Measurements from ENCODE around the gene DUOXA1. TPM values are rescaled to one million over a fixed set of nuclear protein-coding genes. Genes with fewer than 3 reads are reported as not detected.
A peak's percentile ranks its signal among the peaks of the same experiment; 100 is the strongest.

DUOXA1 gene
- total and polyA plus RNA-seq, 9 of the 15 experiments (the other 6 are each of a cell fraction or from before 2014, with no cell fraction given) = 0.17 to 0.74 (median 0.24) TPM; not detected in 6

DNA sequence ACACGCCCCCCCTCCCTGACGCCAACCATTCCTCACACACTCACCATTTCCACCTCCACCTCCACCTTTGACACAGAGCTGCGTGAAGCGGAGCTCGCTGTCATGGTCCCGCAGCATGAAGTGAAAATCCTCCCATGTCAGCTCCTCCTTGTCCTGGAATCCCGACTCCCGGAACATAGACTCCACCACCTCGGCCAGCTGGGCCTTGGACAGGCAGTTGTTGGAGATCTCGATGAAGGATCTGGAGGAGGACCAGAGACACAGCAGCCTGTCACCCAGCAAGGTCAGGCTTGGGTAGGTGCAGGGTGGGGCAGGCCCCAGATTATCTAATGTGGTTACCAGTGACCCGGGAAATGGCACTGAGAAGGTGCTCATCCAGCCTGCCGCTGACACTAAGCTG, 27.9 kb downstream of the DUOXA1 start:
- FAIRE-seq (no peak), ATAC-seq (no peak), DNase-seq (ENCODE audit: extremely low read depth in 1 of 4, low spot score in 3 of 4) (no peak)
- Histone ChIP-seq H3K9me1 (ENCODE audit: control insufficient read depth, insufficient read depth, low read length) (no peaks in the 10 kb centered on the region), H3K36me3 (ENCODE audit: control insufficient read depth, insufficient read depth, low read length) (no peaks in the 10 kb centered on the region), H3K9me3 (replicated peaks; ENCODE audit: control insufficient read depth, insufficient read depth, low read depth, low read length) (no peaks in the 10 kb centered on the region), H3K79me2 (ENCODE audit: control insufficient read depth, insufficient read depth, low read length) (no peaks in the 10 kb centered on the region), H3K9ac (ENCODE audit: insufficient read depth in 1 of 2, low read depth in 2 of 2, low read length in 2 of 2) (0 out of 4 replicates have a peak overlapping the region, but pooled peaks of 1 of the 2 experiments have one; percentile 12), H3K4me1 (replicated peaks in 1 of 2; ENCODE audit: control insufficient read depth in 2 of 2, insufficient read depth in 2 of 2, low read length in 2 of 2) (no peaks in the 10 kb centered on the region; a peak in 2 of 5 replicates), H2AFZ (ENCODE audit: low read depth, low read length) (0 out of 2 replicates have a peak overlapping the region, but pooled peaks have one; percentile 14), H4K20me1 (replicated peaks; ENCODE audit: control insufficient read depth, insufficient read depth, low read length) (peaks cover 9% of the 10 kb centered on the region; the same call in 1 of the 2 replicates), H3K27ac (ENCODE audit: extremely low read depth, low read depth, low read length) (no peak overlapping the region), H3K4me3 (no peak overlapping the region), H3K27me3 (ENCODE audit: control insufficient read depth in 2 of 2, insufficient read depth in 2 of 2, low read length in 2 of 2) (peaks cover 9 to 25% of the 10 kb centered on the region in 2 experiments; a peak in 4 of 5 replicates), H3K4me2 (ENCODE audit: insufficient read depth, low read length) (no peak overlapping the region)
- in situ Hi-C loops (cut with MboI) (loop anchor here (25.0 kb wide), 1 partner anchor 139 kb away; the partner anchor contains the start of gene TERB2), intact Hi-C loops (cut with micrococcal nuclease) (no loop called here)
- POLR2A ChIA-PET = interaction anchor here (1.1 kb wide), 1 partner anchor 8 kb away, joined by 3 read pairs; no protein-coding TSS in a partner anchor
- TF ChIP-seq, protein P1, sequence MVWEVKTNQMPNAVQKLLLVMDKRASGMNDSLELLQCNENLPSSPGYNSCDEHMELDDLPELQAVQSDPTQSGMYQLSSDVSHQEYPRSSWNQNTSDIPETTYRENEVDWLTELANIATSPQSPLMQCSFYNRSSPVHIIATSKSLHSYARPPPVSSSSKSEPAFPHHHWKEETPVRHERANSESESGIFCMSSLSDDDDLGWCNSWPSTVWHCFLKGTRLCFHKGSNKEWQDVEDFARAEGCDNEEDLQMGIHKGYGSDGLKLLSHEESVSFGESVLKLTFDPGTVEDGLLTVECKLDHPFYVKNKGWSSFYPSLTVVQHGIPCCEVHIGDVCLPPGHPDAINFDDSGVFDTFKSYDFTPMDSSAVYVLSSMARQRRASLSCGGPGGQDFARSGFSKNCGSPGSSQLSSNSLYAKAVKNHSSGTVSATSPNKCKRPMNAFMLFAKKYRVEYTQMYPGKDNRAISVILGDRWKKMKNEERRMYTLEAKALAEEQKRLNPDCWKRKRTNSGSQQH (CRISPR knock-in tag; IDR thresholded peaks at IDR 0.05) = no peak
- TF ChIP-seq FOXK2 (conservative IDR thresholded peaks at IDR 0.05 in 1 of 2, IDR thresholded peaks at IDR 0.05 in 1 of 2; ENCODE audit: low read depth in 2 of 2) (no peak), ZNF239 (CRISPR knock-in tag; IDR thresholded peaks at IDR 0.05) (peak; percentile 87)
- CTCF ChIA-PET (ENCODE audit: low intra/inter-chr PET ratio) = no interaction called here
- no TSS peak for BruUV-seq (replicated peaks)
- 22% methylated on average over 12 of the region's 12 CpGs for WGBS (ENCODE audit: insufficient coverage, low coverage, missing lambda C conversion rate)
